HCEC 1CT (cell line): Measurements from ENCODE around the gene PLAC9.
"Not testable (repeated sequence)": the region's sequence is repeated elsewhere in the genome, so short reads cannot be mapped to it uniquely, and the experiment has no call there.

ENCODE experiments used
- DNase-seq: peaks from one replicate; pipeline ENCODE4 v3.0.0-alpha.2; 2017

The PLAC9 gene, protein sequence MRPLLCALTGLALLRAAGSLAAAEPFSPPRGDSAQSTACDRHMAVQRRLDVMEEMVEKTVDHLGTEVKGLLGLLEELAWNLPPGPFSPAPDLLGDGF

DNA sequence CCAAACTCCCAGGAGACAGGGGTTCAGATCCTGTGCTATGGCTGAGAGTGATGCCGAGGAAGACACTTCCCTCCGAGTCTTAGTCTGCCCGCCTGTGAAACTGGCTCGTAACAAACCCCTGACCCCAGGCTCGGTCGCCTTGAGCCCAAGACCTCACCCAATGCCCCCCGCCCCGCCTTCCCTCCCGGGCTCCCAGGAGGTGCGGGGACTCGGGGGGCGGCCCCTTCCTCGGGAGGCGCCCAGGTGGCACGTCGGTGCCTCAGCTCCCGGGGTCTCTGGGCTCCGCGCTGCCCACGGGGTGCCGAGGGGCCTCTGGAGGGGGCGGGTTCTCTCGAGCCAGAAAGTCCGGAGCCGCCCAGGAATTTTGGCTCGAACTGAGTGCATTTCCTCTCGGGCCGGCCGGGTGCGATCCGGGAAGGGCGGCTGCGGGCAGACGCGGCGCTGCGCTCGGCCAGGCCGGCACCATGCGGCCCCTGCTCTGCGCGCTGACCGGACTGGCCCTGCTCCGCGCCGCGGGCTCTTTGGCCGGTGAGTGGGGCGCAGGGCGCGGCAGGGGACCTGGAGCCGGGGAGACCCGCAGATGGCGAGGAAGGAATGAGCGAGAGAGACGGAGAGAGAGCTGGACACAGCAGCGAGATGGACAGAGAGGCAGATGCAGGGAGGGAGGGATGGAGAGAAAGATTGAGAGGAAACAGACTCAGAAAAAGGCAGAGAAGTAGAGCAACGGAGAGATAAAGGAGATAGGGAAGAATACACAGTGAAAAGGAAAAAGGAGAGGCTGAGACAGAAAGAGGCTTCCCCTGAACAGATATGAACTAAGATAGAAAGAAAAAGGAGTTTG is at the start of gene PLAC9:
TSS of gene PLAC9 (plus strand) at position 432 of the 841 bp plus-strand sequence. CDS start at position 465, 33 bp downstream.
- DNase-seq = peak; percentile 18

DNA sequence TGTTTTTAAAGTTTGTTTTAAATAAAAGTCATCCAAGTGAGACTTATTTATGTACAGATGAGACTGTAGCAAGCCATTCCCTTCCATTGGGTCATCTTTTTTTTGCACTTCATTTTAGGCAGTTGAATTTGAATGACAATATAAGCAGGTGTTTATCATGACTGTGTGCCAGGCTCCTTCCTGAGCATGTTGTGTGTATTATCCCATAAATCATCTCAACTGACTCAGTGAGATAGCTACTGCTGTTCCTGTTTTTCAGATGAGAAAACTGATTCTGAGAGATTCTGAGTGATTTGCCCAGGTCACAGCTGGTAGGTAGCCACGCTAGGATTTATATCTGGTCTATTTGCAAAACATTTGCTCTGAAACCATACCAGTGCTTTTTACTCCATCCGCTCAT is 42.4 kb upstream of the PLAC9 start:
- DNase-seq = no peak

DNA sequence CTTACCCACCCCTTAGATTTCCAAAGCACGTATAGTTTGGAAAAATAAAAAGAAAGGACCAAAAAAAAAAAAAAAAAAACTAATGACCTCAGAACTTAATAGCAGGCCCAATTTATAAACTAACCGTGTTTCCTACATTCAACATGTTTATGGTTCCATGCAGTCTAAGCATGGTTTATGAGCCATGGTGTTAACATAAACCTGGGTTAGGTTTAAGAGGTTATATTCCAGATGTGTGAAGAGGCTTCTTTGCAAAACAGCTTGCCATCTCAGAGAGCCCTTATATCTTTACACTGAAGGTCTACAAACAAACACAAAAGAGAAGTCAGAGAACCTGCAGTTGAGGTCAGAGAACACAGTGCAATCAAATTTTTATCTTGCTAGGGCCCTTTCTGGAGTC is 38.3 kb upstream of the PLAC9 start:
- no peak for DNase-seq

DNA sequence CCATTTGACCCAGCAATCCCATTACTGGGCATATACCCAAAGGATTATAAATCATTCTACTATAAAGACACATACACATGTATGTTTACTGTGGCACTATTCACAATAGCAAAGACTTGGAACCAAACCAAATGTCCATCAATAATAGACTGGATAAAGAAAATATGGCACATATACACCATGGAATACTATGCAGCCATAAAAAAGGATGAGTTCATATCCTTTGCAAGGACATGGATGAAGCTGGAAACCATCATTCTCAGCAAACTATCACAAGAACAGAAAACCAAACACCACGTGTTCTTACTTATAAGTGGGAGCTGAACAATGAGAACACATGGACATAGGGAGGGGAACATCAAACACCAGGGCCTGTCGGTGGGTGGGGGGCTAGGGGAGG is 34.3 kb upstream of the PLAC9 start:
- not testable (repeated sequence) for DNase-seq

DNA sequence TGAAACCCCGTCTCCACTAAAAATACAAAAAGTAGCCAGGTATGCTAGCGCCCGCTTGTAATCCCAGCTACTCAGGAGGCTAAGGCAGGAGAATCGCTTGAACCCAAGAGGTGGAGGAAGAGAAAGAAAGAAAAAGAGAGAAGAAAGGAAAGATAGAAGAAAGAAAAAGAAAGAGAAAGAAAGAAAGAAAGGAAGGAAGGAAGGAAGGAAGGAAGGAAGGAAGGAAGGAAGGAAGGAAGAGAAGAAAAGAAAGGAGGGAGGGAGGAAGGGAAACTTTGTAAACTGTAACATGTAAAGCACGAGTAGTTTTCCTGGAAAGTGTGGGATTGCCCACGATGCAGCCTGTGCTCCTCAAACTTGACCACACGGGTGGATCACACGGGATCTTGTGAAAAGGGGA is 33.2 kb upstream of the PLAC9 start:
- not testable (repeated sequence) for DNase-seq

DNA sequence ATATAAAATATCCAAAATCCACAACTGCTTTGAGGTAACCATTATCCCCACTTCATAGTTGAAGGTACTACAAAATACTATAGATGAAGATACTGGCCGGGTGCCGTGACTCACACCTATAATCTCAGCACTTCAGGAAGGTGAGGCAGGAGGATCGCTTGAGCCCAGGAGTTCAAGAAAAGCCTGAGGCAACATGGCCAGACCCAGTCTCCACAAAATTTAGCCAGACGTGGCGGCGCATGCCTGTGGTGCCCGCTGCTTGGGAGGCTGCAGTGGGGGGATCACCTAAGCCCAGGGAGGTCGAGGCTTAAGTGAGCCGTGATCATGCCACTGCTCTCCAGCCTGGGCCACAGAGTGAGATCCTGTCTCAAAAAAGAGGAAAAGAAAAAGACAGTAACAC is 32.4 kb upstream of the PLAC9 start:
- DNase-seq = no peak

DNA sequence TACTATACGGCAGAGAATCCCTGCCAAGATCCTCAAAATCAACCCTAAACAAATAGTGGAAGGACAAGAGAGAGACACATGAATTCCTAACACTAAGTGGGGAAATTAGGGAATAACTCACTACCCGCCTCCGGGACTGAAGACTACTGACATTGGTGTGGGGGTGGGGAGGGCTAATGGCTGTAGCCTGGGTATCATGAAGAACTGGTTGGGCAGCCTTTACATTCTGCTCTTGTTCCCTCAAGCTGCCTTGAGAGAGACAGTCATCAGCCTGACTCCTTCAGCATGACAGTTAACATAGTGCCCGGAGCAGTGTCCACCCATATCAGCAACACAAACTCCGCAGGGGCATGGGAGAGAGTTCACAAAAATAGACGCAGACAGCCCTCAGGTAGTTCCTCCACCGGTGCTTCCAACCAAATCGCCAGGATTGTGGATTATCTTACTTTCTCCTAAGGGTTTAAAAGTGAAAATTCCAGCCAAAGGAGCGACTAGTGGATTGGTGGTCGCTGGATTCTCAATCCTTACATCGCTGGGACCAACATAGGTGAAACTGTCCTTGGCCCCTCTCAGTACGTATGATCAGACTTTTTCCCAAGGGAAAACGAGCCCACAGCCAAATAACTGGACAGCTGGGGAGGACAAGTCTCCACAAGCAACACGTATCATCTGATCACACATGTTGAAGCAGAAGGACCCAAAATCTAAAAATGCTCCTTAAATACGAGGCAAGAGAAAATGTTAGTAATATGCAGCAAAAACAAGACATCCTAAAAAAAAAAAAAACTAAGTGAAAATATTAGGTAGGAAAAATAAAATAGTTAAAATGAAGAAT is 31.5 kb upstream of the PLAC9 start:
- DNase-seq = no peak

DNA sequence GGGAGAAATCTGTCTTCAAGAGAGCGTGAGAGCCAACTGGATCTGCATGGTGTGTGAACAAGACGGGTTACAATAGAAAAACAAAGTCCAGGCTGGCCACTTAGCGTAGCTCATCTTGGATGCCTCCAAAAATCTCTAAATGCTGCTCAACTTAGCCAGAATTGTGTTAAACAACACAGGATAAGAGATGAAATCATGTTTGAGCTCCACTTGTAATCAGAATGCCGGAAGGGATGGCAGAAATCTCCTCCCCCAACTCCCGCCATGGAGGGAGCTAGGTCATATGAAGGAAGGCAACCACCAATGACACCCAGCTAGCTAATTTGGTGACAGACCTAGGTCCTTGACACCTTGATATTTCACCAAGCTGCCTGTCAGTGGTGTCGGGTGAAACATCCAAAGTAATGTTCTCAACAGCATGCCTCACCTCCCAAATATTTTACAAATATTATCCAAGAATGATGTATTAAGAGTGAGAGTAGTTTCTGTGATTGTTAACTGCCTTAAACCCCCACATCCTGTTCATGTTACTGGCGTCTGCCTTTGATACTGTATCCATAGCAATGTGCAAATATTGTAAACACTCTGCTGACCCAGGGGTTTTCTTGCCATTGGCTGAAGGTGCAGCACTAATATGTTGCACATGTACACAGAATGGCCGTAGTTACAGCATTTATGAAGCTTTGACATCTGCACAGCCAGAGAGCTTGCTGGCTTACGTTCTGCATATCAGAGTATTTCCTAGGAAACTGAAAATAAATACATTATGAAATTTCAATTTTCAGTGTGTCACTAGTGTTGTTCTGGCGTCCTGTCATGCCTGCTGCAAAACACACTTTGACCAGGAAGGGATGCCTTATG is 28.2 kb upstream of the PLAC9 start:
- peak; percentile 64 for DNase-seq

DNA sequence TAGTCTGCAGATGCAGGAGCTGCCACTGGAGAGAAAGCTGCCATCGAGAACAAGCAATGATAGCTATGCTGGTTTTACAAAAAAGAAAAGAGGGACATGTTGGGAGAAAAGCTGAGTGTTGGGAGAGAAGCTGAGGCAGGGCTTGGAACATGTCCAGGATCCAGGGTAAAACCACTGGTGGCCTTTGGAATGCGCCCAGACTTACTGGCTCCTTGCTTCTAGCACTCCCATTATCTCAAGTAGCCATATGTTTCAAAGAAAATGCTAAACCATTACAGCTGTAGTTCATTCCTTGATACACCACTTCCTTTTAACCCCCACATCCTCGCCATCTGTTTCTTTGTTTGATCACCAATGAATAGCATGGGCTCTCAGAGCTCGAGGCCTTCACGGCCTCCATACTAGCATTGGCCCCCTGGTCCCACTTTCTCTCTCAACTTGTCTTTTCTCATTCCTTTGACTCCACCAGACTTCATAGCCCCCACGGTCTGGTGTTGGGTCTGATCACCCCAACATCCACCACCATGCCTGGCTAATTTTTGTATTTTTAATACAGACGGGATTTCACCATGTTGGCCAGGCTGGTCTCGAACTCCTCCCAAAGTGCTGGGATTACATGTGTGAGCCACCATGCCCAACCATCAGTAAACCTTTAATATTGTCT is 23.8 kb upstream of the PLAC9 start:
- DNase-seq = no peak

DNA sequence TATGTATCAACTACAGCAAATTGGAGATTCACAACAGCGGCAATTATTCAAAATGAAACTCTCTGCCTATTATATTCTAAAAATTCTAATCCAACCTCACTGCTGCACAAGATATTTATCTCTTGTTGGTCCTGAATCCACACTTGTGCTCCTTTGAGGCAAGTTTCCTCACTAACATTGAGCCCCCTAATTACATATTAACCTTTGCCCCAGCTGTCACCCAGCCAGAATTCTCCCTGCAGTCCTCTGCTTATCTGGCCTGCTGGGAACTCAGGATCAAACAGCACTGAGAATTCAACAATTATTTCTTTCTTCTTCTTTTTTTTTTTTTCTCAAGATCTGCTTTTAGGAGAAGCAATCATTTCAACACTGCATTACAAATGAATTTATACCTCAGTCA is 21.5 kb upstream of the PLAC9 start:
- DNase-seq = no peak

DNA sequence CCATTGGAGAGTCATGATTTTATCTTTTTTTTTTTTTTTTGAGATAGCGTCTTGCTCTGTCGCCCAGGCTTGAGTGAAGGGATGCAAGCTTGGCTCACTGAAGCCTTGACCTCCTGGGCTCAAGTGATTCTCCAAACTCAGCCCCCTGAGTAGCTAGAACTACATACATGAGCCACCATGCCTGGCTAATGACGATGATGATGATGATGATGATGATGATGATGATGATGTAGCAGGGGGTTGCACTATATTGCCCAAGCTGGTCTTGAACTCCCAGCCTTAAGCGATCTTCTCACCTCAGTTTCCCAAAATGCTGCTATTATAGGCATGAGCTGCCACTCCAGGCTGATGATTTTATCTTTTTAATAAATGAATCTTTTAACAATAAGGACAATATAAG is 13.9 kb upstream of the PLAC9 start:
- DNase-seq = no peak

DNA sequence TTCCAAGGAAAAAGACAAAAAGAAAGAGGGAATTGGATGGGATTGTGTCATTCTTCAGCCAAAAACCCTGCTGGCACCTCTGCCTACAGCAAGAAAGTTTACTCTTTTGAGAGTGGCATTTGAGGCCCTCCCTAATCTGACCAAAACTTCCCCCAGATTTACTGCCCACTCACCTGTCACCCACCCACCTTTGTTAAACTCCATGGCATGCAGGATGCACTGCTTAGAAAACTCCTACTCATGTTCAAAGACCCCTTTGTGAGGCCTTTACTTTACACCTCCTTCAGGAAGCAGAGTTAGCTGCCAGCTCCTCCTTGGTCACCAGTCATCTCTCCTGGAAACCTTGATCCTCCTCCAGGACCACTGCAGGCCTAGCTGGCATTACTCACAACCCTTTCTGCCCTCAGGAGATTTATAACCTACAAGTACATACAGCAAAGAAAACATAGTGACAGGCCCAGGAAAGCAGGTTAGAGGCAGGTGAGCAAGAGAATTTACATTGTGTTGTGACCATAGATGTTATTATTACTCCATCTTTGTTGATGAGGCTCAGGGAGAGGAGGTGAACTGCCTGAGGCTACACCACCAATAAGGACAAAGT is 10.3 kb upstream of the PLAC9 start:
- no peak for DNase-seq

DNA sequence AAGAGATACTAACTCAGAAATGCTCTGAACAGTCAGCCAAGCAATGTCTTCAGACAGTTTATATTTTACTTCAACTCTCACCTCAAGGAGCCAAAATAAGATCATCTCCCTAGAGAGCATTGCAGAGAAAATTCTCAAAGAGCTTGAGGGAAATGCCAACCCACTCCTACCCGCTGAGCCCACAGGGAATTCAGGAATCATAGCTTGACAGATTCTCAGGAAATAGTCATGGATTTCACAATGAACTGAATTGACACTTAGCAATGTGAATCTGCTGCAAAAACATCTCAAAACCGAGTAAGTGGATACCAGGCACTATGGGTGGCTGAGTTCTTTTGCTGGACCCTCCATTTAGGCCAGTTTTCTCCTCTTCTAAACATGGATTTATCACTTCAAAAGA is 9.8 kb upstream of the PLAC9 start:
- DNase-seq = no peak

DNA sequence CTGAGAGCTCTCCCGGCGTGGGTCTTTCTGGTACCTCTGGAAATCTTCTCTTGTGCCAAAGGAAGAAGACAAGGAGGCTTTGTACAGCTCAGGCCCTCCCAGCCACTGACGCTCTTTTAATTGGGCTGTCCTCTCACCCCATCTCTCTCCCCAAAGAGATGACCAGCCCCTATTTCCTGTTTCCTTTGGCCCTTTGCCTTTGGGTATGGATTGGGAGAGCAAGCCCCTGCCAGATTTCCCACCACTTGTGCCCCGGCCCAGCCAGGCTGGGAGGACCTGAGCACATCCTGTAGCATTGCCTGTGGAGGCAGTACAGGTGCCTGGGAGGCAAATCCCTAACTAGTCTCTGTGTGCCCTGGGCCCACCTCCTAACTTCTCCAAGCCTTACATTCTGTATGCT is 5.7 kb upstream of the PLAC9 start:
- DNase-seq = no peak

DNA sequence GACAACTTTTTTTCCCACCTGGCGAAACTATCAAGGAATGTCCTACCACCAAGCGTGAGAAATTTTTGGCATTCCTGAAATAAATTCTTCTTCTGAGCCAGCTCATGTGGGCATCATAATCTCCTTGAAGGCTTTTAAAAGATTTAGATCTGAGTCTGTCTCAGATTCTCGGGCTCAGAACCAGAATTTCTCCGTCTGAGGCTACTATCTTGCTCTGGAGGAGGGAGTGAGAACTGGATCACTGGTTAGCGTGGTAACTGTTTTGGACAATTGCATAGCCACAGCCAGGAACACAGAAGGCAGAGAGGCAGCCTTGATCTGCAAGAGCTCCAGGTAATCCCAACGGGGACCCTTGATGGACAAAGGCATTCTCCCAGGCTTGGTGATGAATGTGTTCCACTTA is 1.0 kb upstream of the PLAC9 start:
- DNase-seq = no peak

DNA sequence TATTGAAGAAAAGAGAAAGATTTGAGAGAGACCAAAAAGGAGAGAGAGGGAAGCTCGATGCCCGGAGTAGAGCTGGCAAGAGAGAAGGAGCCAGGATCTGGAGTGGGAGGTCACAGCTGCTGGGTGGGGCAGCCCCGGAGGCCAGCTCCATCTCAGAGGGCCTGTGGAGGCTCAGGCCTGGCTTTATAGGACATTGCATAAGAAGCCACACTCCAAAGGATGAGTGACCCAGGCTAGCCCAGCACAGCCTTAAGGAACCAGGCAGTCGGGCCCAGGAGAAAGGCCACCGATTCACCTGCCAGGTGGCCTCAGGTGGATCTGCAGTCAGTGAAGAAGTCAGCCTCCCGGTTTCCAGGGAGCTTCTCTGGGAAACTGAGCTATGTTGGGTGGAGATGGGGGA is 676 bp downstream of the PLAC9 start:
- no peak for DNase-seq

DNA sequence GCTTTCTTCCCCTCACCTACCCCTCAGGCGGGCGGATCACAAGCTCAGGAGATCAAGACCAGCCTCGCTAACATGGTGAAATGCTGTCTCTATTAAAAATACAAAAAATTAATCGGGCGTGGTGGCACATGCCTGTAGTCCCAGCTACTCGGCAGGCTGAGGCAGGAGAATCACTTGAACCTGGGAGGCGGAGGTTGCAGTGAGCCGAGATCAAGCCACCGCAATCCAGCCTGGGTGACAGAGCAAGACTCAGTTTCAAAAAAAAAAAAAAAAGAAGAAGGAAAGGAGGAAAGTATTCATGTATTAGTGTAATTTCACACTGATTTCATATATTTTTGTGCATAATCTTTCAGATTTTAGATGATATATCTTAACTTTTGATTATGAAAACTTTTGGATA is 1.2 kb downstream of the PLAC9 start:
- not testable (repeated sequence) for DNase-seq

DNA sequence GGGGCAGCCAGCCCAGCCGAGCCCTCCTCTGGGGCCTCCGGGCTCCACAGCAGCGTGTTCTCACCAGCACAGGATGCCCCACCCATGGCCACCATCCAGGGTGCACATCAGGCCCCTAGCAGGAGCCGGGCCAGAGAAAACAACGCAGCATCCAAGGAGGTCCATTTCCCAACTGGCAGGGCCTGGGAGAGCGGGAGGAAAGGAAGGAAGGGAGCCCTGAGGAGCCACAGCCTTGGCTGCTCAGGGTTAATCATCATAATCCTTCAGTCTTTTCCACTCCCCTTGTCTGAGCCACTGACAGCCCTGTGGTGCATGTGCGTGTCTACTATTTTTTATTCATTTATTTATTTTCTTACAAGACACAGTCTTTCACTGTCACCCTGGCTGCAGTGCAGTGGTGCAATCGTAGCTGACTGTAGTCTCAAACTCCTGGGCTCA is 3.6 kb downstream of the PLAC9 start:
- peak; percentile 85 for DNase-seq

DNA sequence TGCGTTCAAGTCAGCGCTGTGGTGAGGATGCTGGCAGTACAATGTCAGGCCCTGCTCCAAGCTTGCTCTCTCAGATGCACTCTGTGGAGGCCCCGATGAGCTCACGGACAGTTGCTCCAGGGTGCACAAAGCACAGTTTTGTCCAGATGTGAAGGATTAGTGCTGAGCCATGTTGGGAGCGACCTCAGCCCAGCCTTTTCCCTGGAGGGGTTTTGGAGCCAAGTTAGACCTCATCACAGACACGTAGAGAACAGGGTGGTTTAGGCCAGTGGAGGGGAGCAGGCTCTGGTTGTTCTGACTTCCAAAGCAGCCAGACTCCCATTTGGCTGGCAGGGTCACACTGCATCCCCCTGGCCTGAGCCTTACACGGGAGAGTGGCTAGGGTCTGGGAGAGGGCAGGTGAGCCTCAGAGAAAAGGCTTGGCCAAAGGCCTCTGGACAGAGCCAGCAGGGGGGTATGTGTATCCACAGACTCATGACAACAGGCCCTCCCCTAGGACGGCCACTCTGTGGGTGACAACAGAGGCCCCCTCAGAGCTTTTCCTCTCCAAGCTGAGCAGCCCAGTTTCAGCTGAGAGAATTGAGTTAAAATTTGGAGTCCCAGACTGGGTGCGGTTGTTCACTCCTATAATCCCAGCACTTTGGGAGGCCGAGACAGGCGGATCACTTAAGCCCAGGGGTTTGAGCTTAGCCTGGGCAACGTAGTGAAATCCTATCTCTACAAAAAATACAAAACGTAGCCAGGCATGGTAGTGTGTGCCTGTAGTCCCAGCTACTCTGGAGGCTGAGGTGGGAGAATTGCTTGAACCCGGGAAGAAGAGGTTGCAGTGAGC is 4.7 kb downstream of the PLAC9 start:
- DNase-seq = peak; percentile 71

DNA sequence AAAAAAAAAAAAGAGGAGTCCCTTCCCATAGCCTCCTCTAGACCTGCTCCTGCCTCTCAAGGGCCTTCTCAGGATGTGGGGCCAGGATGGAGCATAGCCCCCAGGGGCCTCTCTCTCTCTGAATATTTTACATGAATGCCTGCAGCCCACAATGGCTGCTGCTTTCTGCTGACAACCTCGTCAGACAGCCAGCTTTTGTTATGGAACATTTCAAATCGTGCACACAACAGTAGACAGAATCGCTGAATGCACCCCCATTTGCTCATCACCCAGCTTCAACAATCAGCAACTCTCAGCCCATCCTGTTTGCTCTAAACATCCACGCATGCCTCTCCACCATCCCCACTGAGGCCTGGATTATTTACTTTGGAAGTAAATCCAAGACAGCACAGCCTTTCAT is 5.4 kb downstream of the PLAC9 start:
- DNase-seq = no peak

DNA sequence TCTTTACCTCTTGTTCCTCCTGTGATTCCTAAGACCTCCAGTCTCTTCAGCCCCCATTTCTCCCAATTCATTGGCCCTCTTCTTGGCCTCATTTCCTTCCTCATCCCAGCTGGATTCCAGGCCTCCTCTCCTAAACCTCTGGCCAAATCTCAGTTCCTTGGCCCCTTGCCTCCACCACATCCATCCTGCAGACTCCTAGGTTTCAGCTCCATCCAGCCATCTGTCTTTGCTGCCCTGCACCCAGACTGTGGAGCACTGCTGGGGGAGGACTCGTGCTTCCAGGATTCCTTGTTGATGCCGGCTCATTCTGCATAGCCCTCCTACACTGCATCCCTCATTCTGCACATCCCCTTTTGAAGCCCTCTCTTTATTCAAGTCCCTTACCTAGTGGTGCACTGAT is 6.7 kb downstream of the PLAC9 start:
- no peak for DNase-seq
